GM12878 (cell line): ENCODE data around the gene CSTPP1. TPM values are rescaled to one million over a fixed set of nuclear protein-coding genes. Genes with fewer than 3 reads are reported as not detected.

ENCODE experiments used
- ATAC-seq: fragments of 200-7000 bp; cut with Tn5 transposase; 3 replicates; pipeline ENCODE4 v1.9.1; 2020; ENCODE audit warnings: mild to moderate bottlenecking, moderate library complexity
- BruUV-seq: library from RNA; stranded (reverse); fragments of 400-500 nt; replicated peaks from 2 replicates; lab custom pipeline; 2021; lab: Mats Ljungman, UMichigan
- CTCF ChIA-PET: fragments of 300-600 bp; sonication (Branson Sonifier 250); formaldehyde crosslinking; extraction: SDS; loops from one replicate; lab custom pipeline; 2021; ENCODE audit warnings: inconsistent platforms; lab: Yijun Ruan, JAX
- POLR2A ChIA-PET: fragments of 350-600 bp; formaldehyde crosslinking; extraction: SDS; loops from one replicate; lab custom pipeline; 2021; ENCODE audit warnings: inconsistent platforms; lab: Charles Lee
- RAD21 ChIA-PET: fragments of 300-600 bp; sonication (Branson Sonifier 250); formaldehyde crosslinking; loops from one replicate; lab custom pipeline; 2023; ENCODE audit warnings: antibody characterized with exemption; ENCODE audit not compliant: unreplicated experiment; lab: Charles Lee
- SMC1A ChIA-PET: fragments of 300-600 bp; sonication (Branson Sonifier 250); formaldehyde crosslinking; loops from one replicate; lab custom pipeline; 2023; ENCODE audit not compliant: unreplicated experiment, uncharacterized antibody; lab: Charles Lee
- DNase-seq: peaks from one replicate; pipeline ENCODE4 v3.0.0-alpha.2; 2011; ENCODE audit warnings: low read depth, low spot score
- FAIRE-seq: peaks from 3 replicates; lab custom pipeline; 2011; peaks lifted over from hg19 to GRCh38; lab: Jason Lieb, UNC
- H2AFZ ChIP-seq: 2 replicates; pipeline ENCODE4 v1.6.0; 2011; ENCODE audit warnings: low read depth, low read length, control low read depth; ENCODE audit not compliant: control insufficient read depth
- H3K27ac ChIP-seq: 2 replicates; pipeline ENCODE4 v1.5.1; 2011; ENCODE audit warnings: control low read depth; ENCODE audit not compliant: control insufficient read depth, insufficient read depth
- H3K27me3 ChIP-seq, 2 experiments: replicated peaks in 1 of 2; 2 replicates each; pipeline versions ENCODE4 v1.6.0 to v1.6.1; 2011; ENCODE audit warnings: low read length in 1 of 2; ENCODE audit not compliant: control insufficient read depth in 2 of 2, insufficient read depth in 2 of 2
- H3K36me3 ChIP-seq, 2 experiments: 2 replicates each; pipeline ENCODE4 v1.5.1; 2011; ENCODE audit warnings: low read length in 1 of 2; ENCODE audit not compliant: control insufficient read depth in 2 of 2, insufficient read depth in 2 of 2
- H3K4me1 ChIP-seq: 2 replicates; pipeline ENCODE4 v1.6.1; 2011; ENCODE audit warnings: mild to moderate bottlenecking, low read length, moderate library complexity, mixed read lengths; ENCODE audit not compliant: control insufficient read depth, insufficient read depth
- H3K4me2 ChIP-seq: 2 replicates; pipeline ENCODE4 v1.6.0; 2011; ENCODE audit warnings: control low read depth; ENCODE audit not compliant: control insufficient read depth, insufficient read depth
- H3K4me3 ChIP-seq: fragments of 200-600 bp; sonication (generic); 2 replicates; pipeline ENCODE4 v1.5.1; 2016
- H3K79me2 ChIP-seq: 2 replicates; pipeline ENCODE4 v1.6.0; 2011; ENCODE audit warnings: low read length; ENCODE audit not compliant: control insufficient read depth, insufficient read depth
- H3K9ac ChIP-seq: 2 replicates; pipeline ENCODE4 v1.8.0; 2011; ENCODE audit warnings: low read length, control low read depth, mixed read lengths; ENCODE audit not compliant: control insufficient read depth, insufficient read depth
- H3K9me3 ChIP-seq: replicated peaks from 3 replicates; pipeline ENCODE4 v1.5.1; 2011; ENCODE audit warnings: mild to moderate bottlenecking, low read length; ENCODE audit not compliant: control insufficient read depth, insufficient read depth
- H4K20me1 ChIP-seq: 2 replicates; pipeline ENCODE4 v1.6.0; 2011; ENCODE audit not compliant: control insufficient read depth, insufficient read depth
- ATF2 ChIP-seq: IDR thresholded peaks from 2 replicates; pipeline ENCODE4 v1.6.1; 2012; ENCODE audit warnings: low read length, inconsistent platforms
- BCL11A ChIP-seq: IDR thresholded peaks from 2 replicates; pipeline ENCODE4 v1.6.1; 2011; ENCODE audit warnings: low read depth, low read length
- DPF2 ChIP-seq: fragments of 450-650 bp; IDR thresholded peaks from 2 replicates; pipeline ENCODE4 v1.6.1; 2017; ENCODE audit warnings: mild to moderate bottlenecking
- EED ChIP-seq: sonication (generic); IDR thresholded peaks from 2 replicates; pipeline ENCODE4 v1.6.1; 2016; ENCODE audit warnings: antibody characterized with exemption, low read depth
- IRF4 ChIP-seq: IDR thresholded peaks from 2 replicates; pipeline ENCODE4 v1.6.1; 2011; ENCODE audit warnings: low read depth, low read length
- KLF5 ChIP-seq: fragments of 450-650 bp; IDR thresholded peaks from 2 replicates; pipeline ENCODE4 v1.6.1; 2014; ENCODE audit warnings: mild to moderate bottlenecking; ENCODE audit not compliant: partially characterized antibody
- NRF1 ChIP-seq: conservative IDR thresholded peaks from 2 replicates; pipeline ENCODE4 v1.6.1; 2011; ENCODE audit warnings: mild to moderate bottlenecking, low read depth, low read length, improper control_type of control experiment
- POLR2A ChIP-seq: IDR thresholded peaks from 2 replicates; pipeline ENCODE4 v1.6.1; 2011; ENCODE audit warnings: low read depth, mild to moderate bottlenecking, low read length
- POLR2AphosphoS2 ChIP-seq: IDR thresholded peaks from 2 replicates; pipeline ENCODE4 v1.6.1; 2011; ENCODE audit warnings: low read depth, mild to moderate bottlenecking, low read length, improper control_type of control experiment, moderate library complexity
- RFX5 ChIP-seq: IDR thresholded peaks from 2 replicates; pipeline ENCODE4 v1.6.1; 2011; ENCODE audit warnings: low read depth, low read length, improper control_type of control experiment
- SIX5 ChIP-seq: IDR thresholded peaks from 2 replicates; pipeline ENCODE4 v1.6.1; 2011; ENCODE audit warnings: mild to moderate bottlenecking, low read depth, low read length, moderate library complexity; ENCODE audit not compliant: severe bottlenecking
- ZBTB4 ChIP-seq: fragments of 450-650 bp; formaldehyde crosslinking; IDR thresholded peaks from 2 replicates; pipeline ENCODE4 v1.4.0; 2022; ENCODE audit warnings: mild to moderate bottlenecking, moderate library complexity
- WGBS: methylation state at CpG from one replicate; pipeline ENCODE4 v1.1.6; 2016; ENCODE audit warnings: low lambda C conversion rate; ENCODE audit not compliant: insufficient replicate concordance, insufficient coverage; ENCODE audit errors: missing lambda C conversion rate; 5-methylcytosine and 5-hydroxymethylcytosine counted together
- in situ Hi-C: fragments of 300-500 bp; cut with MboI; formaldehyde crosslinking; loops from 9 replicates; pipeline ENCODE4 v1.14.3; 2018; ENCODE audit warnings: mixed read lengths
- intact Hi-C: fragments of 100-400 bp; cut with micrococcal nuclease; formaldehyde crosslinking; loops from one replicate; pipeline ENCODE4 v1.14.2; 2022; ENCODE audit not compliant: unreplicated experiment
- polyA plus RNA-seq, 11 experiments: library from polyadenylated mRNA; depleted of rRNA in 4 of 11; unstranded in 6 of 11; stranded (reverse) in 5 of 11; fragments of >200 nt; fragmentation: Nextera tagmentation in 4 of 11; fragmentation: Illumina TruSeq in 1 of 11; extraction: Ambion mirVana in 4 of 11; extraction: Trizol in 1 of 11; gene quantifications; 1 replicate in 1 of 11; 2 replicates in 10 of 11; pipeline versions ENCODE4 v1.2.1 to v1.2.3, GENCODE V29; 2011 to 2016; ENCODE audit warnings: inconsistent platforms in 2 of 11, missing spikeins in 2 of 11, low read depth in 1 of 11
- total RNA-seq, 4 experiments: library from RNA; depleted of rRNA in 3 of 4; stranded (reverse); fragments of >200 nt in 3 of 4; fragmentation: Illumina TruSeq in 1 of 4; extraction: Trizol in 1 of 4; gene quantifications; 2 replicates each; pipeline versions ENCODE4 v1.2.1 to v1.2.3, GENCODE V29; 2013 to 2021

CSTPP1 gene
- total and polyA plus RNA-seq, 10 of the 15 experiments (the other 5 are each of a cell fraction or from before 2014, with no cell fraction given) = 7.1 to 23.4 (median 17.5) TPM

- Histone ChIP-seq H4K20me1 (peaks cover 4% of the 10 kb centered on the region; the same call in 1 of the 2 replicates), H3K4me1 (no peaks in the 10 kb centered on the region), H3K27ac (no peak overlapping the region), H3K27me3 (no peaks in the 10 kb centered on the region), H3K9ac (no peak overlapping the region), H3K4me2 (no peak overlapping the region), H3K79me2 (no peaks in the 10 kb centered on the region), H3K4me3 (no peak overlapping the region), H3K36me3 (peaks cover 44% of the 10 kb centered on the region in 2 experiments), H3K9me3 (no peaks in the 10 kb centered on the region), H2AFZ (no peak overlapping the region)
- SMC1A ChIA-PET = no interaction called here
- WGBS = 88% methylated on average over 5 of the region's 5 CpGs
- ATAC-seq (no peak), DNase-seq (no peak), FAIRE-seq (no peak)
- RAD21 ChIA-PET = interaction anchor here (1.1 kb wide), 1 partner anchor 93 kb away, joined by 3 read pairs; no protein-coding TSS in a partner anchor
- BruUV-seq = no TSS peak
- intact Hi-C loops = no loop called here
- POLR2A ChIA-PET = no interaction called here
- TF ChIP-seq DPF2 (no peak), POLR2A (0 out of 2 replicates have a peak, but pooled peaks have one; percentile 17), RFX5 (no peak), SIX5 (no peak)
- CTCF ChIA-PET = no interaction called here
- in situ Hi-C loops = no loop called here
These were observed 229.8 kb downstream of the CSTPP1 start for GRCh38 chr11:47166368-47166767.

DNA sequence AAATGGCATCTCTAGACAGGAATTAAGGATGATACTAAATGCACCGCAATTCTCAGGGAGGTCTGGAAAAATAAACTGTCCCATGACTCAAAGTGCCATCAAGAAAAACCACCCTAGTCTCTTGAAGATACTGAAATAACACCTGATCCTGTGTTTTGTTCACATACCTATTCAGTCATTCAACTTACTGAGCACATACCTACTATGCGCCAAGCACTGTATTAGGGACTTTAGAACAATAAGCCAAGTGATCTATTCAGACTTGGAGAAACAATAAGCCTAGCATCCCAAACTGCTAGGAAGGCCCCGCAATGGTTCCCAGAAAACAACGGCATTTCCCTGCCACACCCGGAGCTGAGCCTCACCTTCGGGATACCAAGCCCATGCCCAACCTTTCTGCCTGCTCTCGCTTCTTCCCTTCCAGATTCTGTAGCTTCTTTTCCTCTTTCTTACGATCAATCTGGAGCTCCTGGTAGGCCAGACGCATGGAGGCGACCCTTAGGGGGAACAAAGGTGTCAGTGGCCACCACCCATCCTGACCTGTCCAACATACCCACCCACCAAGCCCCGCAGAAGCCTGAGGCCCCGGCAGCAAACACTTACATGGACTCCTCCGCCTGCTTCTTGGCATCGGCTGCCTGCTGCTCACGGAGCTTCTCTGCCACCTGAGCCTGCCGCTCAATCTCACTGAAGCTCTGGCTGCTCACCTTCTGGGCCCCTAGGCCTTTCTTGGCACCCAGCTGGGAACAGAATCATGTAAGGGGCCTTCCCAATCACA, 234.7 kb downstream of the CSTPP1 start:
- peaks cover 27% of the 10 kb centered on the region for H3K79me2 ChIP-seq
- no peak overlapping the region for H3K9ac ChIP-seq
- no peak for FAIRE-seq
- TF ChIP-seq ATF2 (no peak), BCL11A (no peak), NRF1 (no peak), KLF5 (no peak), EED (no peak), ZBTB4 (CRISPR knock-in tag) (no peak), IRF4 (no peak), POLR2AphosphoS2 (no peak)

More for the DNA sequence above, 234.7 kb downstream of the CSTPP1 start:
- ChIA-PET POLR2A (interaction anchor here (0.7 to 0.8 kb wide), 2 partner anchors 65 to 100 kb away, joined by 3 to 4 read pairs; no protein-coding TSS in a partner anchor), SMC1A (interaction anchor here (0.7 to 1.3 kb wide), 2 partner anchors 8 to 77 kb away, joined by 3 read pairs; partner anchors contain the start of gene ACP2), CTCF (interaction anchor here (1.8 to 2.3 kb wide), 4 partner anchors 9 to 88 kb away, joined by 5 to 9 read pairs (median 8); no protein-coding TSS in a partner anchor), RAD21 (interaction anchor here (1.5 kb wide), 1 partner anchor 88 kb away, joined by 5 read pairs; no protein-coding TSS in a partner anchor)
- Histone ChIP-seq H4K20me1 (peaks cover 4% of the 10 kb centered on the region), H3K36me3 (peaks cover 33 to 35% of the 10 kb centered on the region in 2 experiments; a peak in 3 of 4 replicates), H2AFZ (no peak overlapping the region), H3K27me3 (no peaks in the 10 kb centered on the region), H3K4me3 (no peak overlapping the region), H3K4me1 (peaks cover 6% of the 10 kb centered on the region), H3K9me3 (no peaks in the 10 kb centered on the region), H3K27ac (no peak overlapping the region), H3K4me2 (no peak overlapping the region)
- no TSS peak for BruUV-seq
- in situ Hi-C loops = no loop called here
- no peak for ATAC-seq
- DNase-seq = no peak
- intact Hi-C loops = loop anchor here (10.0 kb wide), 1 partner anchor 674 kb away; the partner anchor contains the start of gene NUP160
- 98% methylated on average over 16 of the region's 16 CpGs for WGBS
